H1 (cell line): ENCODE data around the gene GRID1. TPM values are rescaled to one million over a fixed set of nuclear protein-coding genes. Genes with fewer than 3 reads are reported as not detected.

Source experiments
- CTCF ChIA-PET: fragments of 300-600 bp; sonication (Branson Sonifier 250); formaldehyde crosslinking; loops from one replicate; lab custom pipeline; 2021; ENCODE audit not compliant: partially characterized antibody; lab: Charles Lee
- POLR2A ChIA-PET: fragments of 300-600 bp; sonication (Branson Sonifier 250); formaldehyde crosslinking; loops from one replicate; lab custom pipeline; 2021; ENCODE audit warnings: inconsistent platforms; ENCODE audit not compliant: partially characterized antibody; lab: Charles Lee
- DNase-seq, 2 experiments: peaks; one replicate each; pipeline versions ENCODE4 v3.0.0 to v3.0.0-alpha.2; 2010 to 2022; ENCODE audit warnings: low spot score in 2 of 2, low read depth in 1 of 2, mixed read lengths in 1 of 2
- FAIRE-seq: peaks from 2 replicates; lab custom pipeline; 2011; peaks lifted over from hg19 to GRCh38; lab: Jason Lieb, UNC
- H2AFZ ChIP-seq: 2 replicates; pipeline ENCODE4 v1.8.1; 2012; ENCODE audit warnings: low read length, inconsistent platforms
- H2AK5ac ChIP-seq: 2 replicates; pipeline ENCODE4 v1.6.1; 2013; ENCODE audit warnings: low read depth, low read length
- H2BK120ac ChIP-seq: replicated peaks from 2 replicates; pipeline ENCODE3; 2013; ENCODE audit warnings: low read depth, low read length, inconsistent platforms
- H2BK12ac ChIP-seq: 2 replicates; pipeline ENCODE4 v1.6.1; 2013; ENCODE audit warnings: low read depth, low read length
- H2BK15ac ChIP-seq: 2 replicates; pipeline ENCODE4 v1.6.1; 2013; ENCODE audit warnings: low read length
- H2BK20ac ChIP-seq: 2 replicates; pipeline ENCODE4 v1.6.1; 2013; ENCODE audit warnings: low read length
- H2BK5ac ChIP-seq: 2 replicates; pipeline ENCODE4 v1.6.1; 2013; ENCODE audit warnings: low read depth, low read length
- H3K14ac ChIP-seq: 2 replicates; pipeline ENCODE4 v1.6.1; 2013; ENCODE audit warnings: inconsistent platforms; ENCODE audit not compliant: insufficient read length
- H3K18ac ChIP-seq: 2 replicates; pipeline ENCODE4 v1.6.1; 2013; ENCODE audit warnings: low read length; ENCODE audit errors: extremely low read depth
- H3K23ac ChIP-seq: 2 replicates; pipeline ENCODE4 v1.6.1; 2013; ENCODE audit warnings: inconsistent platforms; ENCODE audit not compliant: insufficient read length
- H3K23me2 ChIP-seq: 2 replicates; pipeline ENCODE4 v1.6.1; 2013; ENCODE audit warnings: low read depth, low read length
- H3K27ac ChIP-seq: 2 replicates; pipeline ENCODE4 v1.6.1; 2011; ENCODE audit warnings: low read depth, low read length, inconsistent platforms
- H3K27me3 ChIP-seq, 4 experiments: replicated peaks in 1 of 4; 1 replicate in 1 of 4; 2 replicates in 3 of 4; pipeline versions ENCODE4 v1.6.1 to v1.8.1; 2011 to 2013; ENCODE audit warnings: low read length in 3 of 4, mild to moderate bottlenecking in 3 of 4, inconsistent platforms in 2 of 4, mixed read lengths in 2 of 4, moderate library complexity in 1 of 4; ENCODE audit not compliant: control insufficient read depth in 3 of 4, insufficient read depth in 3 of 4; ENCODE audit errors: extremely low read depth in 1 of 4
- H3K36me3 ChIP-seq, 4 experiments: 2 replicates each; pipeline versions ENCODE4 v1.6.1 to v1.8.1; 2011 to 2013; ENCODE audit warnings: mild to moderate bottlenecking in 4 of 4, low read length in 3 of 4, moderate library complexity in 2 of 4, control low read depth in 1 of 4, inconsistent platforms in 1 of 4; ENCODE audit not compliant: insufficient read depth in 4 of 4, control insufficient read depth in 2 of 4
- H3K4ac ChIP-seq: replicated peaks from 2 replicates; pipeline ENCODE3; 2013; ENCODE audit warnings: low read length, low read depth, mixed read lengths, inconsistent platforms; ENCODE audit not compliant: insufficient read length
- H3K4me1 ChIP-seq, 4 experiments: replicated peaks in 1 of 4; 1 replicate in 1 of 4; 2 replicates in 3 of 4; pipeline versions ENCODE4 v1.6.1 to v1.8.1; 2011 to 2013; ENCODE audit warnings: low read length in 3 of 4, inconsistent platforms in 2 of 4, mixed read lengths in 1 of 4; ENCODE audit not compliant: insufficient read depth in 4 of 4, control insufficient read depth in 3 of 4
- H3K4me2 ChIP-seq, 2 experiments: 2 replicates each; pipeline versions ENCODE4 v1.6.1 to v1.8.1; 2011 to 2013; ENCODE audit warnings: low read depth in 2 of 2, low read length in 2 of 2, control low read depth in 1 of 2, inconsistent platforms in 1 of 2, mild to moderate bottlenecking in 1 of 2; ENCODE audit not compliant: insufficient read depth in 1 of 2
- H3K4me3 ChIP-seq, 4 experiments: fragments of 200-600, 300-600 bp in 1 of 4; sonication (generic), shearing (Covaris generic), sonication (Bioruptor Twin) in 1 of 4; 2 replicates each; pipeline versions ENCODE4 v1.5.1 to v1.8.1; 2011 to 2016; ENCODE audit warnings: low read length in 4 of 4, low read depth in 3 of 4, control low read depth in 2 of 4, inconsistent platforms in 2 of 4, mild to moderate bottlenecking in 2 of 4, mixed read lengths in 1 of 4, moderate library complexity in 1 of 4; ENCODE audit not compliant: insufficient read depth in 2 of 4; ENCODE audit errors: extremely low read depth in 1 of 4
- H3K56ac ChIP-seq: replicated peaks from 2 replicates; pipeline ENCODE3; 2013; ENCODE audit warnings: low read depth, mild to moderate bottlenecking, mixed read lengths, low read length, inconsistent platforms; ENCODE audit not compliant: insufficient read length
- H3K79me1 ChIP-seq: 2 replicates; pipeline ENCODE4 v1.6.1; 2013; ENCODE audit warnings: low read depth, low read length, control low read depth
- H3K79me2 ChIP-seq, 2 experiments: 2 replicates each; pipeline versions ENCODE4 v1.6.1 to v1.8.1; 2012 to 2013; ENCODE audit warnings: low read length in 2 of 2, mild to moderate bottlenecking in 2 of 2, inconsistent platforms in 1 of 2; ENCODE audit not compliant: insufficient read depth in 2 of 2, control insufficient read depth in 1 of 2
- H3K9ac ChIP-seq, 4 experiments: replicated peaks in 1 of 4; 1 replicate in 1 of 4; 2 replicates in 3 of 4; pipeline versions ENCODE4 v1.6.1 to v1.8.1; 2011 to 2013; ENCODE audit warnings: low read depth in 3 of 4, low read length in 3 of 4, control low read depth in 2 of 4, mild to moderate bottlenecking in 2 of 4, moderate library complexity in 2 of 4, inconsistent platforms in 1 of 4; ENCODE audit errors: extremely low read depth in 1 of 4
- H3K9me3 ChIP-seq, 2 experiments: 2 replicates each; pipeline versions ENCODE4 v1.6.1 to v1.8.1; 2012 to 2013; ENCODE audit warnings: mild to moderate bottlenecking in 2 of 2, moderate library complexity in 2 of 2, control low read depth in 1 of 2, inconsistent platforms in 1 of 2, low read depth in 1 of 2, low read length in 1 of 2, mixed read lengths in 1 of 2; ENCODE audit not compliant: insufficient read depth in 2 of 2
- H4K20me1 ChIP-seq, 2 experiments: replicated peaks in 1 of 2; 2 replicates each; pipeline versions ENCODE3 to v1.8.1; 2011 to 2013; ENCODE audit warnings: inconsistent platforms in 2 of 2, low read length in 2 of 2, mild to moderate bottlenecking in 1 of 2; ENCODE audit not compliant: insufficient read depth in 2 of 2, control insufficient read depth in 1 of 2
- H4K5ac ChIP-seq: 2 replicates; pipeline ENCODE4 v1.6.1; 2013; ENCODE audit warnings: low read length, low read depth, mixed read lengths, inconsistent platforms; ENCODE audit not compliant: insufficient read length
- H4K8ac ChIP-seq: 2 replicates; pipeline ENCODE4 v1.8.0; 2013; ENCODE audit warnings: mild to moderate bottlenecking, moderate library complexity, low read length, inconsistent platforms; ENCODE audit not compliant: insufficient read depth; ENCODE audit errors: extremely low read depth
- H4K91ac ChIP-seq: replicated peaks from 2 replicates; pipeline ENCODE3; 2013; ENCODE audit warnings: low read length, mixed read lengths, inconsistent platforms; ENCODE audit not compliant: insufficient read length
- CHD1 ChIP-seq: IDR thresholded peaks from 2 replicates; pipeline ENCODE4 v1.6.1; 2012; ENCODE audit warnings: low read depth, low read length, improper control_type of control experiment
- CHD2 ChIP-seq: IDR thresholded peaks from 2 replicates; pipeline ENCODE4 v1.6.1; 2012; ENCODE audit warnings: low read length, improper control_type of control experiment
- NANOG ChIP-seq: IDR thresholded peaks from 2 replicates; pipeline ENCODE4 v1.6.1; 2011; ENCODE audit warnings: low read length, low read depth, mild to moderate bottlenecking, inconsistent platforms; ENCODE audit not compliant: insufficient read depth, poor library complexity, severe bottlenecking
- NRF1 ChIP-seq: IDR thresholded peaks from 2 replicates; pipeline ENCODE4 v1.6.1; 2011; ENCODE audit warnings: mild to moderate bottlenecking, low read depth, low read length, improper control_type of control experiment
- TCF12 ChIP-seq: IDR thresholded peaks from 2 replicates; pipeline ENCODE4 v1.6.1; 2011; ENCODE audit warnings: low read depth, mild to moderate bottlenecking, low read length
- ZNF274 ChIP-seq: IDR thresholded peaks from 2 replicates; pipeline ENCODE4 v1.7.0; 2012; ENCODE audit warnings: low read length, borderline replicate concordance; ENCODE audit errors: extremely low read depth
- WGBS, 2 experiments: shearing (Covaris generic) in 1 of 2; methylation state at CpG; one replicate each; pipeline versions ENCODE4 v1.1.6 to v1.1.7; 2013 to 2015; ENCODE audit warnings: low lambda C conversion rate in 2 of 2, mixed read lengths in 2 of 2, inconsistent platforms in 1 of 2, low coverage in 1 of 2, missing lambda C conversion rate in 1 of 2; ENCODE audit not compliant: insufficient replicate concordance in 2 of 2, insufficient coverage in 1 of 2, insufficient read length in 1 of 2; ENCODE audit errors: extremely low coverage in 1 of 2, missing lambda C conversion rate in 1 of 2; 5-methylcytosine and 5-hydroxymethylcytosine counted together
- polyA plus RNA-seq, 7 experiments: library from polyadenylated mRNA; depleted of rRNA in 3 of 7; stranded (reverse) in 5 of 7; unstranded in 2 of 7; fragments of >200 nt in 5 of 7; fragments of 200-250 nt in 2 of 7; gene quantifications; 1 replicate in 5 of 7; 2 replicates in 1 of 7; 4 replicates in 1 of 7; pipeline versions ENCODE4 v1.2.1 to v1.2.3, GENCODE V29; 2011 to 2013; ENCODE audit warnings: missing spikeins in 2 of 7, mixed read lengths in 2 of 7
- total RNA-seq: library from RNA; stranded (reverse); fragmentation: NEBNext Ultra II Directional; extraction: Animal tissue kit (Norgen Biotek cat#: 25700); gene quantifications from 2 replicates; pipeline ENCODE4 v1.2.1, GENCODE V29; 2021

Gene GRID1
- total and polyA plus RNA-seq, 2 of the 8 experiments (the other 6 are each of a cell fraction or from before 2014, with no cell fraction given) = 0.22 to 0.30 TPM

DNA sequence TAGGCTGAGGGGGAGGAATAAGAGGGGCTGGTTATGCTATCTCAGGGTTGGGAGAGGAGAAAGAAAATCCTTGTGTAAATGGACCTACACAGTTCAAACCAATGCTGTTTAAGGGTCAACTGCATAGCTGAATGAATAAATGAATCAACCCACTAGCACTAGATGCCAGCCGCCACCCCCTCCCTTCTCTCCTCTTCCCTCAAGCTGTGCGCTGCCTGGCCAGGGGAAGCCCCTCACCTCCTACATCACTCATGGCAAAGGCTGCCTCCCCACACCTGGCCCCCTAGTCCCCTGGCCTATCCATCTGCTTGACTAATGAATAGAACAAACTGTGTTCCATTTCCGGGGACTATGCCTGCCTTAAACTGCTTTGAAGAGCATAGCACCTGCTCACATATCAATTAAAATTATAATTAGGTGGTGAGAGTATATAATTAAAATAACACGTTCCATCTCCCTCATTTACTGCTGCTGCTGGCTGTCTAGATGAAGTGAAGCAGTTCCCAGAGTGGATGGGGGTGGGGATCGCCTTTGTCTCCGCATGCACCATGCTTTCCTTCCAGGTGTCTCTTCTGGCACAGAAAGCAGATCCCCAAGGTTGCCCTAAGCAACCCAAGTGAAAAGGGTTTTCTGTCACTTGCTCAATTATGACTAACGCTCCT, 32.6 kb downstream of the GRID1 start:
- Histone ChIP-seq H4K20me1 (peaks cover 0 to 2% of the 10 kb centered on the region in 2 experiments), H3K18ac (no peak overlapping the region), H3K27ac (no peak overlapping the region), H4K8ac (no peak overlapping the region), H2BK15ac (no peak overlapping the region), H3K9ac (no peak overlapping the region), H3K4ac (no peak overlapping the region), H3K23me2 (peaks cover 2% of the 10 kb centered on the region; the same call in 1 of the 2 replicates), H3K36me3 (no peaks in the 10 kb centered on the region), H3K23ac (no peak overlapping the region), H3K27me3 (no peaks in the 10 kb centered on the region), H2AK5ac (no peak overlapping the region), H4K5ac (no peak overlapping the region), H2BK20ac (no peak overlapping the region), H3K4me1 (no peaks in the 10 kb centered on the region; a peak in 1 of 7 replicates), H2BK12ac (no peak overlapping the region), H2BK5ac (no peak overlapping the region), H3K9me3 (no peaks in the 10 kb centered on the region), H3K4me2 (no peak overlapping the region), H4K91ac (no peak overlapping the region), H2AFZ (no peak overlapping the region), H3K56ac (no peak overlapping the region), H3K14ac (no peak overlapping the region), H3K79me2 (no peaks in the 10 kb centered on the region), H2BK120ac (no peak overlapping the region), H3K79me1 (no peaks in the 10 kb centered on the region), H3K4me3 (no peak overlapping the region)
- WGBS, 2 experiments = 84% methylated on average over 7 of the region's 7 CpGs; no CpG with 5 or more reads in 1 of the 2 experiments
- no peak for FAIRE-seq
- ChIA-PET POLR2A (no interaction called here), CTCF (interaction anchor here (0.8 kb wide), 1 partner anchor 15 kb away, joined by 3 read pairs; no protein-coding TSS in a partner anchor)
- DNase-seq = no peak
- TF ChIP-seq NANOG (no peak), CHD1 (no peak), TCF12 (no peak), CHD2 (no peak), NRF1 (no peak), ZNF274 (no peak)
